GM19238 (cell line): ENCODE data around the gene SLA2.
"Not testable (repeated sequence)": the region's sequence is repeated elsewhere in the genome, so short reads cannot be mapped to it uniquely, and the experiment has no call there.

ENCODE experiments used
- DNase-seq: peaks from one replicate; pipeline ENCODE4 v3.0.0; 2011; ENCODE audit warnings: low spot score; ENCODE audit not compliant: insufficient read length

Gene SLA2

GRCh38 chr20:36646678-36647077 lies 682 bp upstream of the SLA2 start:
- no peak for DNase-seq

GRCh38 chr20:36645353-36645752 lies 643 bp downstream of the SLA2 start:
- DNase-seq, result no peak

GRCh38 chr20:36644706-36645095 lies 1.3 kb downstream of the SLA2 start:
- DNase-seq, result no peak

GRCh38 chr20:36644032-36644705 lies 1.8 kb downstream of the SLA2 start:
- no peak for DNase-seq

DNA sequence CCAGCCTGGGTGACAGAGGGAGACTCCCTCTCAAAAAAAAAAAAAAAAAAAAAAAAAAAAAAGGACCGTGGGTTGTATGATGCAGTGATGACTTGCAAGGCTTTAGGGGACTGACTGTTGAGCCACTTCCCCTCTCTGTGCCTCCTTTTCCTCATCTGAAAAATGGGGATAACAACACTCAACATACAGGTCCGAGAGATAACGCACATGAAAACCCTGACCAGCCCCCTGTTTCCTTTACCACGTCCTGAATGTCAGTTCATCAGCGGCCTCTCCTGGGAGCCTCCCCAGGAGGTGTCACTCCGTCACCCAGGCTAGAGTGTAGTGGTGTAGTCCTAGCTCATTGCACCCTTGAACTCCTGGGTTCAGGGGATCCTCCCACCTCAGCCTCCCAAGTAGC lies 3.9 kb downstream of the SLA2 start:
- DNase-seq, result no peak

DNA sequence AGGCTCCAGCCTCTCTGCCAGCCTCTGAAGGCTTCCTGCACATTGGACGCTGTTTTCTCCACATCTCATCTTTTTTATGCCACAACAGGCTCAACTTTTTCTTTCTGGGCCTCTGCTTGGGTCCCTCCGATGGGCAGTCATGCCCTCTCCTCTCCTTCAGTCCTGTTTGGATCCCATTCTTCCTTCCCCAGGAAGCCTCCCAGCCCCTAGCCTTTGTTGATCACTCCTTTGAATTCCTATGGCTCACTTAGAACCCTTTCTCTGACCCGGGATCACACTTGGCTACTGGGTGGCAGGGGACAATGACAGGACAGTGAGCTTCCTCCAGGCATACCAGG lies 4.5 kb downstream of the SLA2 start:
- no peak for DNase-seq

DNA sequence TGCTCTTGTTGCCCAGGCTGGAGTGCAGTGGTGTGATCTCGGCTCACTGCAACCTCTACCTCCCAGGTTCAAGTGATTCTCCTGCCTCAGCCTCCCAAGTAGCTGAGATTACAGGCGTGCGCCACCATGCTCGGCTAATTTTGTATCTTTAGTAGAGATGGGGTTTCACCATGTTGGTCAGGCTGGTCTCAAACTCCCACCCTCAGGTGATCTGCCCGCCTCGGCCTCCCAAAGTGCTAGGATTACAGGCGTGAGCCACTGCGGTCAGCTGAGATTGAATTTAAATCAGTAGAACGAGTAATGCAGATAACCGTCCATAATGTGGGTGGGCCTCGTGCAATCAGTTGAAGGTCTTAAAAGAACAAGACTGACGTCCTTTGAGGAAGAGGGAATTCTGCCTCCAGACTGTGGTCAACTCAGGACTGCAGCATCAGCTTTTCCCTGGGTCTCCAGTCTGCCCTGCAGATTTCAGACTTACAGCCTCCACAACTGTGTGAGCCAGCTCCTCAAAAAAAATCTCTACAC lies 7.1 kb downstream of the SLA2 start:
- not testable (repeated sequence) for DNase-seq

DNA sequence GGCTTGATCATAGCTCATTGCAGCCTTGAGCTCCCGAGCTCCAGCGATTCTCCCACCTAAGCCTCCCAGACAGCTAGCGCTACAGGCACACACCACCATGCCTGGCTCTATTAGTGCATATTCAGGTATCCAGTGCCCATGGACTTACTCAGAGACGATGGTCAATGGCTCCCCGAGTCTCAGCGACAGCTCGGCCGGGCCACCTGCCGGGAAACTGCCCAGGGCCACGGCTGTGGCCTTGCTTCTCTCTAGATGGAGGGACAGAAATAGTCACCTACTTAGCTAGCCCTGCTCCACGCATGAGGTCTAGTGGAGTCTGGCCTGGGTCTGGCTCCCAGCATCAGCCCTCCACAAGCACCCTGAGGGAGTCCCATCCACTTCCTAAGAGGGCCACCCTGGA lies 11.7 kb downstream of the SLA2 start:
- DNase-seq, result no peak

DNA sequence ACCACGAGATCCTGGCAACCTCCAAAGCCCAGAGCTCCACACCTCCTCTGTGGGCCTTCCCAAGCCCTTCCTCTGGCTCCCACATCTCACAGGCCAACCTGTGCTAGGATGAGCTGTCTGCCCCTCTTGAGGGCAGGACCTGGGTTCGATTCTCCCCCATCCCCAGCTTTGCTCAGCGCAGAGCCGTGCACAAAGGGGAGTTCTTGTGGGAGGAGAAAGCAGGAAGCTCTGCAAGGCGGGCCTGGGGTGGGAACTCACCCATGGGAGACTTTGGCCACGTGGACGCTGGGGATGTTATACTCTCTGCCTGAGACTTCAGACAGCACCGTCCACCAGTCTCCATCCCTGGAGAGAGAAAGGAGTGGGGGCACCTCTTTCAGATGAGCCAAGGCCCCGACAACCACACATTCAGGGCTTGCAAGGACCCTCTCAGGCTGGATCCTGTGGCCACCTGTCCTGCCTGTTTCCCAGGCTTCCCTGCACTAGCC lies 12.7 kb downstream of the SLA2 start:
- no peak for DNase-seq

GRCh38 chr20:36632487-36633284 lies 13.3 kb downstream of the SLA2 start:
- no peak for DNase-seq

DNA sequence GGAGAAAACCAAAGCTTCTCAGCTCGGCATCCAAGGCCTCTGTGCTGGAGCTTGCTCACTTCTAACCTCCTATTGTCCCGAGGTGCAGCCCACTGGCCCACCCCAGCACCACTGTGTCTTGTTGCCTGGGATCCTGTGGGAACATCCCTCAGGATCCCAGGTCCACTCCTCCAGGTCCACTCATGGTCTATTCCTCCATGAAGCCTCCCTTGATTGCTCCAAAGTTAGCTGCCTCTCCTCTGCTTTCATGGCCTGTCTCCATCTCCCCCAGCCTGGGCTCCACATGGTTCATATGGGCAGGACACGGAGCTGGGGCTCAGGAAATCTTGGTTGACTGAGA lies 13.9 kb downstream of the SLA2 start:
- no peak for DNase-seq

DNA sequence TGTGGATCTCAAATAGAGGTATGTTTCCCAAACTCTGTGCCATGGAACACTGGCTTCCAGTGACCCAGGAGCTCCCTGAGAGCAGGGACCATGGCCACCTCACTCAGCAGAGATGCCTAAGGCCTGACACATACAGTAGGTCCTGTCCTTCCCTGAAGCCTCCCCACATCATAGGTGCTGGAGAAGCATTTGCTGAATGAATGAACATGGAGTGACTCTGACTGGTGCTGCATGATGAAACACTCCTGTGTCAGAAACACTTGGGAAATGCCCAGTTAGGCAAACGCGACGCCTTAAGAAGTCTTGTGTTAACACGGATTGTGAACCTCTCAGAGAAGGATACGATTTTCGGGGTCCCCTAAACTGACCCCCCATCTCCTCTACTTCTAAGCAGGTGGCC lies 14.3 kb downstream of the SLA2 start:
- DNase-seq, result no peak

- DNase-seq, result peak; percentile 37
Observed at GRCh38 chr20:36629719-36630681, 16.0 kb downstream of the SLA2 start.

- no peak for DNase-seq
Observed at GRCh38 chr20:36628076-36628475, 17.9 kb downstream of the SLA2 start.

GRCh38 chr20:36624944-36625324 lies 21.1 kb downstream of the SLA2 start:
- DNase-seq, result no peak

GRCh38 chr20:36624068-36624943 lies 21.7 kb downstream of the SLA2 start:
- DNase-seq, result no peak

GRCh38 chr20:36623444-36623843 lies 22.6 kb downstream of the SLA2 start:
- DNase-seq, result no peak

GRCh38 chr20:36620917-36621316 lies 25.1 kb downstream of the SLA2 start:
- no peak for DNase-seq

- no peak for DNase-seq
Observed at GRCh38 chr20:36614781-36615557, 31.0 kb downstream of the SLA2 start.

DNA sequence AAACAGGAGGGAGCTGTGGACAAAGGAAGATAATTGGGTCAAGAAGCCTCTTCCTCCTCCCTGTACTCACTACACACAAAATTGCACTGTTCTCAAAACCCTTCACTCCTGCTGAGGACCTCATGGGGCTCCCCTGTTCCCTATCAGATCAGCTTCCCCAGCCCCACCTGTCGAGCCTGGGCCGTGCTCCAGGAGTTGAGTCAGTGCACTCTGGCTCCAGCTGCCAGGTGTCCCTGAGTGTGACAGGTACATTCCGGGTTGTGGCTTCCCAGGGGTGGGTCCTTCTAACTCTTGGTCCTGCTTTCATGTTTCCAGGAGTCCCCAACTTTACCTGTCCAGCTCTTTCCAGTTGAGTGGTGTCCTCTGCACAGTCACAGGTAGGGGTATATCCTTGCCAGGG lies 32.0 kb downstream of the SLA2 start:
- DNase-seq, result no peak
